Stimulated activated CD8-positive, alpha-beta memory T cell treated with anti-CD3 and anti-CD28 coated beads, Interleukin-12 subunit alpha, Interleukin-12 subunit beta, amount 100 ng/mL, for 4 hours (primary cell): ENCODE results near the gene PSME3.

Experiments
- DNase-seq: peaks from one replicate; pipeline ENCODE4 v3.0.0-alpha.2; 2020; ENCODE audit warnings: low read depth

The PSME3 gene, protein sequence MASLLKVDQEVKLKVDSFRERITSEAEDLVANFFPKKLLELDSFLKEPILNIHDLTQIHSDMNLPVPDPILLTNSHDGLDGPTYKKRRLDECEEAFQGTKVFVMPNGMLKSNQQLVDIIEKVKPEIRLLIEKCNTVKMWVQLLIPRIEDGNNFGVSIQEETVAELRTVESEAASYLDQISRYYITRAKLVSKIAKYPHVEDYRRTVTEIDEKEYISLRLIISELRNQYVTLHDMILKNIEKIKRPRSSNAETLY

GRCh38 chr17:42832934-42833766, at the start of gene PSME3:
Gene PSME3, plus strand, starts transcription at chr17:42833397. Its CDS starts 235 bp downstream, at chr17:42833632.
- peak; percentile 86 for DNase-seq

- DNase-seq, result no peak
Observed at GRCh38 chr17:42783791-42784138, 49.4 kb upstream of the PSME3 start.

DNA sequence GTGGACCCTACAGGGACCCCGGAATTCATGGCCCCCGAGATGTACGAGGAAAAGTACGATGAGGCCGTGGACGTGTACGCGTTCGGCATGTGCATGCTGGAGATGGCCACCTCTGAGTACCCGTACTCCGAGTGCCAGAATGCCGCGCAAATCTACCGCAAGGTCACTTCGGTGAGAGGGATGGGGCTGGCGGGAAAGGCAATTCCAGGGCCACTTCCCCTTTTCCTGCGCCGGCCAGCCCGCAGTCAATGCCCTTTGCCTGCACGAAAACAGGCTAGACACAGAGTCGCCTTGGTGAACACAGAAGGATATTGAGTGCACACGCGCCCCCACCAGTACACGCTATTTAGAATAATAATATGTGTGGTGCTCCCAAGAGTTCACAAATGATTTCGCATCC, 48.8 kb upstream of the PSME3 start:
- DNase-seq, result no peak

DNA sequence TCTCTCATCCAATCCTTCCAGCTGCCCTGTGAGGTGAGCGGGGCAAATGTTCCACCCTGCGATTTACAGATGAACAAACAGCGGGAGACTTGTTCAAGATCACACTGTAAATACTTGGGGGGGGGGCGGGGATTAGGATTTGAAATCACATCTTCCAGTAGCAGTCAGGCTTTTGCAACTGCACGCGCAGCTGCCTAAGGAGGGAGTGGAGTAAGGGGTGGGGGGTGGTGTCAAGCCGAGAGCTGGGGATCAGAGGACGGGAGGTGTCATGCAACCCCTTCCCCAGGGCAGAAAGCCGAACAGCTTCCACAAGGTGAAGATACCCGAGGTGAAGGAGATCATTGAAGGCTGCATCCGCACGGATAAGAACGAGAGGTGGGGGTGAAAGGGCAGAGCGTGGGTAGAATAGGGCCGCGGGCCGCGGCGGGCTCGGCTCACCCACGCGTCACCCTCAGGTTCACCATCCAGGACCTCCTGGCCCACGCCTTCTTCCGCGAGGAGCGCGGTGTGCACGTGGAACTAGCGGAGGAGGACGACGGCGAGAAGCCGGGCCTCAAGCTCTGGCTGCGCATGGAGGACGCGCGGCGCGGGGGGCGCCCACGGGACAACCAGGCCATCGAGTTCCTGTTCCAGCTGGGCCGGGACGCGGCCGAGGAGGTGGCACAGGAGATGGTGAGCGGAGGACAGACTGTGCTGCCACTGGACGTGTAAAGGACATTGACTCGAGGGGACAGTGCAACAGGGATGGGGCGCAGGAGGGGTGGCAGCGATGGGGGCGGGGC, 48.2 kb upstream of the PSME3 start:
- peak; percentile 27 for DNase-seq

GRCh38 chr17:42787266-42787665, 45.9 kb upstream of the PSME3 start:
- DNase-seq, result no peak

- no peak for DNase-seq
Observed at GRCh38 chr17:42791948-42792347, 41.2 kb upstream of the PSME3 start.

DNA sequence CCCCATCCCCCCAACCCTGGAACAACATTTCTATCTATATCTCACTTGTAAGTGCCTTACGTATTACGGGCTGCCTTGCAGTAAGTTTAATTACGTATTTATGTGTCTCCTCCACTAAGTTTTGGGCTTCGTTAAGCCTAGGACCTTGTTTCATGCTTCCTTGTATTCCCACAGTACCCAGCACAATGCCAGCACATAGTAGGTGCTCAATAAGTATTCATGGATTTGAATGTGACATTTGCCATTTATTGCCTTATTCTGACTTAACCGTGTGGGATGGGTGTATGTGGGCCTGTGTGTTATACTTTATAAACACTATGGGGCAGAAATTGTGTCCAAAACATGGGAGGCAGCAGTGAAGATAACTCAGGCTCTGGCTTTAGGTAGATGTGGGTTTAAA, 40.7 kb upstream of the PSME3 start:
- DNase-seq, result no peak

GRCh38 chr17:42795061-42795460, 38.1 kb upstream of the PSME3 start:
- DNase-seq, result no peak

GRCh38 chr17:42795465-42795864, 37.7 kb upstream of the PSME3 start:
- DNase-seq, result no peak

- DNase-seq, result no peak
Observed at GRCh38 chr17:42796066-42796758, 37.0 kb upstream of the PSME3 start.

DNA sequence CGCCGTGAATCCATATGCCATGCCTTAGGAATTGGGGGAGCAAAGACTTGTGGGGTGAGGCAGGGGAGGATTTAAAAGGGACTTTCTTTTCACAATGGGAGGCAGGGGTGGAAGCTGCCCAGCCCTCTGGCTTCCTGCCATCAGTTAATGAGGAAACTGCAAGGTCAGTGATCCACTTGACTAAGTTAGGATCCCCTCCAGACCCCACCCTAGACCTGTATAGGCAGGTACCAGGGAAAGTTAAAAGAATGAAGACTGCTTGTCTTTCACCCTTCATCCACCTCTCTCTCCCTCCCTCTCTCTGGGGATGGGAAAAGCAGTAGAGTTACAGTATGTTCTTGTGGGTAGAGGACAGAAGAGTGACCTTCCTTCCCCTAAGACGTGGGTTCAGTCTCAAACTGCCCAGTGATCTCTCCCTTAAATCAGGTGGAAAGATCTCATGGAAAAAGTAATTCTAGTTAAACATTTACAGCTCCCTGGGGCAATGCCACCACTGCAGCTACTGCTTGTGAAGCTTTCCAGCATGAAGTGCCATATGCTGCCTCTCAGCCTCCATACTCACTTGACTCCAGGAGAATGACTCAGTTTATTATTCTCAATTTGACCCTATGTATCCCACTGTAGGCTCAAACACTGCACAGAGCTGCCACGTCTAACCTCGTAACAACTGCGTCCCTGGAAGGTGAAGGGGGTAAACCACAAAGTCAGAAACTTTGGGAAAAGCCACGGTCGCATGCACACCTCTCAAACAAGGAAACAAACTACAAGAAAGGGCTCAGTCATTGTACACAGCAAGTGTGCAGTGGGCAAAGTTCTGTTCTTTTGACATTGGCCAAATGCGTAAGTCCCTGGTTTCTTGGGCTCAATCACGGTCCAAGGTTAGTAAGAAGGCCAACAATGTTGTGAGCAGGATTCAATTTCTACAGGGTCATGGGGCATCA, 35.9 kb upstream of the PSME3 start:
- DNase-seq, result no peak

DNA sequence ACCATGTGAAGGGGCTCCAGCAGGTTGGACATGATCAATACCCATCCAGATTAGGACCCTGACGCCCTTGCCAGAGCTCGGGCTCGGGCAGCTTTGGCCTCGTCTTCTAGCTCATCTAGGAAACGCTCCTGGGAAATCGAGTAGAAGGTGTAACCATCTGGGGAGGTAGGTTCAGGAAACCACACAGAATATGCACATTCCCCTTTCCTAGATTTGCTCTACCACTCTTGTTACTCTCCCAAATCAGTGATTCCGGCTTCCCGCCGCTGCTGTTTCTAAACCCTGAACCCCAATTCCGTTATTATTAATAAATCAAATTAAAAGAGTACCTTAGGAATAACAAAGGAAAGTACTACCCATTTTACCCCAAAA, 35.2 kb upstream of the PSME3 start:
- DNase-seq, result no peak

DNA sequence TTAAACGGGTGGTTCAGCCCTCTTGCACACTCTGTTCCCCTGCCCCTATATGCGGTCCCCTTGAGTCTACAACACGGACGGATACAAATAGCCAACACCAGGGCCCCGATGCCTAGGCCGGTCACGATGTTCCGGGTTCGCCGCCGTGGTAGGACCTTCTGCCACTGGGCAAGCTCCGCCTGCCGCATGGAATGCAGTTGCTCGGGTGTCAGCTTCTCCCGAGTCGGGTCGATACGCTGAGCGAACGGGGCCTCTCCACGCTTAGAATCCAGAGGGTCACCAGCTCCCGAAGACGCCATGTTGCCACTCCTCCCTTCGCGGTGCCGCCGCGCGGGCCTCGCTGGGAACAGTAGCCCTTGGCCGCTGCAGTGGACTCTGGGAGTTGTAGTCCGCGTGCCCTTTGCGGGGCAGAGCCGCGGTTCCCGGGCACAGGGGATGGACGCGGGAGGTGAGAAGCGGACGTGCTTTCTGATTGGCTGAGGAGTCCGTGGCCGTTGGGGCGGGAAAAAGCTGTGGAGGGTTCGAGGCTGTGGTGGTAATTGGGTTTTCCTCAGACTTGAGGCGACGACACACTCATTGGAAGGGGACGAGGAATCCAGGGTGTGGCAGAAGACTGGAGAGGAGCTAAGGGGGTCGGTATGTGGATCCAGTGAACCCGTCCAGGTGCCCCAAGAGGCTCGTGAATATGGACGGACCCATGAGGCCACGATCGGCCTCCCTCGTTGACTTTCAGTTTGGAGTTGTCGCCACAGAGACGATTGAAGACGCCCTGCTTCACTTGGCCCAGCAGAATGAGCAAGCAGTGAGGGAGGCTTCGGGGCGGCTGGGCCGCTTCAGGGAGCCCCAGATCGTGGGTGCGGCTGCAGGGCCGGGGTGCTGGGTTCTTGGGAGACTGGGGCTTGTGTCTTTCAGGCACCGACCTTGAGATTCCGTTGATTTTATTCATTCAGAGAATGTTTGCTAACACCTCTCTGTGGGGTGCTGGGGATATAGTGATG, 34.5 kb upstream of the PSME3 start, which contains the start of the genes CNTD1 and COA3:
TSS of gene CNTD1 (plus strand) at position 479 of the 998 bp plus-strand sequence. CDS start at position 686, 207 bp downstream.
TSS of gene COA3 (minus strand) at position 322 of the 998 bp plus-strand sequence. CDS start at position 299, 23 bp downstream.
- peak; percentile 57 for DNase-seq

DNA sequence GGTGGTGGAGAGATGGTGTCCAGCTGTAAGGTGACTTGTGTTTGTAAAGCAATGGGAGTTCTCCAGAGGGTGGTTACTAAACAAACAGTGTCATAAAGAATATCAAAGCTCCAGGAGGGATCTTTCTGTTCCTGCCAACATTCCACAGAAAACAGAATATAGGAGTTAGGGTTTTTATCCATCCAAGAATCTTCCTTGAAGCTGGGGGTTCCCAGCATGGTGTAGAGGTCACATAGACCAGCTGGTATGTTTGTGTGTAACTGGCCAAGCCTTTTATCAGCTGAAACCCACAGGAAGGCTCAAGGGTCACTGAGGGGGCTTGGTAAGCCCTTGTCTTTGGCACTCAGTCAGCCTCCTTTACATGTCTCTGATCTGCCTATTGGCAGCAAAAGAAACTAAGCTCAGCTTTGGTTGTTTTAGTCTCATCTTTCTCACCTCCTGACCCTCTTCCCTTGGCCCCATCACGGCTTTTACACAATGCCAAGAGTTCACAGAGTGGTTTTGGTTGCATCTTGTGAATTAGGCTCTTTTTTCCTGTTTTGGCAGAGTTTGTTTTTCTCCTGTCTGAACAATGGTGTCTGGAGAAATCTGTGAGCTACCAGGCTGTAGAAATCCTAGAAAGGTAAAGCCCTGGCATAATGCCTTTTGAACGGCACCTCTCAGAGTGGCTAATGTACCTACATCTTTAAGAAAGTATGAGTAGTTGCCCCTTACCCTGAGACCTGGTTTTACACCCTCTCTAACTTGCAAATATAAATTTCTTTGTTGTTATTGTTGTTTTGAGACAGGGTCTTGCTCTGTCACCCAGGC, 29.9 kb upstream of the PSME3 start:
- DNase-seq, result no peak

GRCh38 chr17:42804918-42805367, 28.3 kb upstream of the PSME3 start:
- DNase-seq, result no peak

- no peak for DNase-seq
Observed at GRCh38 chr17:42806249-42806648, 26.9 kb upstream of the PSME3 start.

- DNase-seq, result no peak
Observed at GRCh38 chr17:42809250-42809649, 23.9 kb upstream of the PSME3 start.

GRCh38 chr17:42814633-42815399, 18.4 kb upstream of the PSME3 start:
- no peak for DNase-seq
